WTC11 (cell line): ENCODE data around the gene PTPRT. TPM values are rescaled to one million over a fixed set of nuclear protein-coding genes. Genes with fewer than 3 reads are reported as not detected.

Source experiments
- ATAC-seq: fragments of 200-7000 bp; cut with Tn5 transposase; 2 replicates; pipeline ENCODE4 v1.10.0; 2021; ENCODE audit warnings: mild to moderate bottlenecking, moderate library complexity
- CTCF ChIA-PET: fragments of 300-600 bp; sonication (Branson Sonifier 250); formaldehyde crosslinking; loops from one replicate; lab custom pipeline; 2021; ENCODE audit warnings: antibody characterized with exemption; lab: Charles Lee
- POLR2A ChIA-PET: fragments of 350-600 bp; sonication (Branson Sonifier 250); formaldehyde crosslinking; loops from one replicate; lab custom pipeline; 2021; ENCODE audit warnings: antibody characterized with exemption; lab: Charles Lee
- DNase-seq: peaks from one replicate; pipeline ENCODE4 v3.0.0; 2021; ENCODE audit warnings: low spot score
- H3K27ac Mint-ChIP-seq: 2 replicates; pipeline ENCODE4 v1.8.0; 2021; ENCODE audit warnings: mixed read lengths
- H3K27me3 Mint-ChIP-seq: 2 replicates; pipeline ENCODE4 v1.8.0; 2021; ENCODE audit warnings: low read depth, mild to moderate bottlenecking, moderate library complexity, mixed read lengths
- H3K36me3 Mint-ChIP-seq: 2 replicates; pipeline ENCODE4 v1.8.0; 2021; ENCODE audit warnings: mixed read lengths
- H3K4me1 Mint-ChIP-seq: 2 replicates; pipeline ENCODE4 v1.8.0; 2022; ENCODE audit warnings: mixed read lengths
- H3K4me3 Mint-ChIP-seq: 2 replicates; pipeline ENCODE4 v1.8.0; 2021; ENCODE audit warnings: mild to moderate bottlenecking, moderate library complexity, mixed read lengths
- H3K9me3 Mint-ChIP-seq: 2 replicates; pipeline ENCODE4 v1.8.0; 2021; ENCODE audit warnings: mixed read lengths
- ARID4B ChIP-seq: sonication (generic); formaldehyde crosslinking; IDR thresholded peaks from 2 replicates; pipeline ENCODE4 v1.8.0; 2023; ENCODE audit warnings: missing genetic modification reagents, mild to moderate bottlenecking, borderline replicate concordance
- CBFB ChIP-seq: sonication (generic); formaldehyde crosslinking; IDR thresholded peaks from 2 replicates; pipeline ENCODE4 v1.8.1; 2022; ENCODE audit warnings: mild to moderate bottlenecking, low read depth, missing genetic modification reagents
- CREB1 ChIP-seq: sonication (generic); formaldehyde crosslinking; IDR thresholded peaks from 2 replicates; pipeline ENCODE4 v1.8.0; 2023; ENCODE audit warnings: mild to moderate bottlenecking, missing genetic modification reagents
- FOXJ3 ChIP-seq: sonication (generic); formaldehyde crosslinking; IDR thresholded peaks from 2 replicates; pipeline ENCODE4 v1.9.0; 2021; ENCODE audit warnings: missing genetic modification reagents, mild to moderate bottlenecking, borderline replicate concordance
- GRHL2 ChIP-seq: fragments of 250-450 bp; sonication (Bioruptor Pico); IDR thresholded peaks from 2 replicates; pipeline ENCODE4 v1.8.0; 2022; ENCODE audit warnings: mild to moderate bottlenecking, moderate library complexity; ENCODE audit not compliant: insufficient replicate concordance, severe bottlenecking
- IRF1 ChIP-seq: sonication (generic); formaldehyde crosslinking; IDR thresholded peaks from 2 replicates; pipeline ENCODE4 v1.8.0; 2023; ENCODE audit warnings: missing genetic modification reagents
- NFATC4 ChIP-seq: fragments of 250-450 bp; sonication (Bioruptor Pico); IDR thresholded peaks from 2 replicates; pipeline ENCODE4 v1.9.0; 2021; ENCODE audit warnings: mild to moderate bottlenecking
- PRRX2 ChIP-seq: fragments of 250-450 bp; sonication (Bioruptor Pico); IDR thresholded peaks from 2 replicates; pipeline ENCODE4 v1.8.0; 2021; ENCODE audit warnings: mild to moderate bottlenecking
- SMAD4 ChIP-seq: sonication (generic); formaldehyde crosslinking; IDR thresholded peaks from 2 replicates; pipeline ENCODE4 v1.8.0; 2022; ENCODE audit warnings: mild to moderate bottlenecking, missing genetic modification reagents
- SP1 ChIP-seq: sonication (generic); formaldehyde crosslinking; conservative IDR thresholded peaks from 2 replicates; pipeline ENCODE4 v1.8.1; 2022; ENCODE audit warnings: missing genetic modification reagents
- USF2 ChIP-seq: sonication (generic); formaldehyde crosslinking; IDR thresholded peaks from 2 replicates; pipeline ENCODE4 v1.8.1; 2023; ENCODE audit warnings: mild to moderate bottlenecking, missing genetic modification reagents, moderate library complexity
- ZBTB21 ChIP-seq: sonication (generic); formaldehyde crosslinking; IDR thresholded peaks from 2 replicates; pipeline ENCODE4 v1.8.1; 2023; ENCODE audit warnings: mild to moderate bottlenecking, missing genetic modification reagents, borderline replicate concordance
- ZNF263 ChIP-seq: sonication (generic); formaldehyde crosslinking; IDR thresholded peaks from 2 replicates; pipeline ENCODE4 v1.8.1; 2022; ENCODE audit warnings: low read depth, mild to moderate bottlenecking, moderate library complexity, missing genetic modification reagents
- ZNF317 ChIP-seq: sonication (generic); formaldehyde crosslinking; IDR thresholded peaks from 2 replicates; pipeline ENCODE4 v1.8.1; 2023; ENCODE audit warnings: low read depth, mild to moderate bottlenecking, moderate library complexity, missing genetic modification reagents, borderline replicate concordance
- ZNF416 ChIP-seq: fragments of 250-450 bp; sonication (Bioruptor Pico); IDR thresholded peaks from 2 replicates; pipeline ENCODE4 v1.9.0; 2021; ENCODE audit warnings: mild to moderate bottlenecking, inconsistent platforms
- ZSCAN18 ChIP-seq: fragments of 250-450 bp; sonication (Bioruptor Pico); IDR thresholded peaks from 2 replicates; pipeline ENCODE4 v2.1.2; 2022; ENCODE audit warnings: mild to moderate bottlenecking, moderate library complexity
- total RNA-seq: library from RNA; stranded (reverse); gene quantifications from 3 replicates; pipeline ENCODE4 v1.2.3, GENCODE V29; 2021
- TF ChIP-seq, protein P1 (sequence below): fragments of 250-450 bp; sonication (Bioruptor Pico); IDR thresholded peaks from 2 replicates; pipeline ENCODE4 v1.8.0; 2021; ENCODE audit warnings: mild to moderate bottlenecking
- TF ChIP-seq, protein P2 (sequence below): sonication (generic); formaldehyde crosslinking; IDR thresholded peaks from 2 replicates; pipeline ENCODE4 v1.8.0; 2022; ENCODE audit warnings: mild to moderate bottlenecking, missing genetic modification reagents

Gene PTPRT
- total RNA-seq, 1 experiment from 2014 or later: 1.1 TPM

DNA sequence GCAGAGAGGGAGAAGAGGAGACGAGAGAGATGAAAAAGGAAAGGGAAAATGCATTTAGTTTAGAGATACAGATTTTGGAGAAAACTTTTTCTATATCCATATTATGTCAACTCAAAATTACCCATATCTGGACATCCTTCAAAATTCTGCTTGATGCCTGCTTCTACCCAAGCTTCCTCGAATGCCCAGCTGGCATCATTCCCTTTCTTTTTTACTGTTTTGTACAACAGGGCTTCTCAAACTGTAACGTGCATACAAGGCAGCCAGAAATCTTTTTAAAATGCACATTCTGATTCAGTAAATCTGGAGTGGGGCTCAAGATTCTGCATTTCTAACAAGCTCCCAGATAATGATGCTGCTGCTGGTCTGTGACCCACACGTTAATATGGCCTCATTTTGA is 1108.8 kb downstream of the PTPRT start (continued):
- TF ChIP-seq ZNF263: no peak
- no peak for TF ChIP-seq SMAD4

- CTCF ChIA-PET: no interaction called here
Measured at GRCh38 chr20:42074944-42075343, 1114.8 kb downstream of the PTPRT start.

GRCh38 chr20:42067596-42067995 is 1122.1 kb downstream of the PTPRT start:
- no peak overlapping the region for H3K27ac Mint-ChIP-seq
- CTCF ChIA-PET: interaction anchor here (1.1 kb wide), 1 partner anchor 9 kb away, joined by 3 read pairs; no protein-coding TSS in a partner anchor
- no peaks in the 10 kb centered on the region for H3K4me1 Mint-ChIP-seq
- POLR2A ChIA-PET: no interaction called here
- ATAC-seq (no peak), DNase-seq (no peak)
- H3K27me3 Mint-ChIP-seq: no peaks in the 10 kb centered on the region; the same call in 1 of the 2 replicates
- no peak for TF ChIP-seq ZBTB21 (CRISPR knock-in tag)
- no peak for TF ChIP-seq GRHL2 (CRISPR knock-in tag)
- no peak for TF ChIP-seq ARID4B (CRISPR knock-in tag)
- no peak for TF ChIP-seq CBFB (CRISPR knock-in tag)
- no peak for TF ChIP-seq CREB1
- TF ChIP-seq ZSCAN18 (CRISPR knock-in tag): no peak
- no peak for TF ChIP-seq ZNF416 (CRISPR knock-in tag)
- no peak for TF ChIP-seq NFATC4 (CRISPR knock-in tag)
- TF ChIP-seq, protein P1, sequence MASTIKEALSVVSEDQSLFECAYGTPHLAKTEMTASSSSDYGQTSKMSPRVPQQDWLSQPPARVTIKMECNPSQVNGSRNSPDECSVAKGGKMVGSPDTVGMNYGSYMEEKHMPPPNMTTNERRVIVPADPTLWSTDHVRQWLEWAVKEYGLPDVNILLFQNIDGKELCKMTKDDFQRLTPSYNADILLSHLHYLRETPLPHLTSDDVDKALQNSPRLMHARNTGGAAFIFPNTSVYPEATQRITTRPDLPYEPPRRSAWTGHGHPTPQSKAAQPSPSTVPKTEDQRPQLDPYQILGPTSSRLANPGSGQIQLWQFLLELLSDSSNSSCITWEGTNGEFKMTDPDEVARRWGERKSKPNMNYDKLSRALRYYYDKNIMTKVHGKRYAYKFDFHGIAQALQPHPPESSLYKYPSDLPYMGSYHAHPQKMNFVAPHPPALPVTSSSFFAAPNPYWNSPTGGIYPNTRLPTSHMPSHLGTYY (CRISPR knock-in tag): no peak
- no peak for TF ChIP-seq FOXJ3 (CRISPR knock-in tag)
- no peak for TF ChIP-seq USF2 (CRISPR knock-in tag)
- no peak for TF ChIP-seq PRRX2
- TF ChIP-seq, protein P2, sequence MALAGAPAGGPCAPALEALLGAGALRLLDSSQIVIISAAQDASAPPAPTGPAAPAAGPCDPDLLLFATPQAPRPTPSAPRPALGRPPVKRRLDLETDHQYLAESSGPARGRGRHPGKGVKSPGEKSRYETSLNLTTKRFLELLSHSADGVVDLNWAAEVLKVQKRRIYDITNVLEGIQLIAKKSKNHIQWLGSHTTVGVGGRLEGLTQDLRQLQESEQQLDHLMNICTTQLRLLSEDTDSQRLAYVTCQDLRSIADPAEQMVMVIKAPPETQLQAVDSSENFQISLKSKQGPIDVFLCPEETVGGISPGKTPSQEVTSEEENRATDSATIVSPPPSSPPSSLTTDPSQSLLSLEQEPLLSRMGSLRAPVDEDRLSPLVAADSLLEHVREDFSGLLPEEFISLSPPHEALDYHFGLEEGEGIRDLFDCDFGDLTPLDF (CRISPR knock-in tag): no peak
- no peaks in the 10 kb centered on the region for H3K9me3 Mint-ChIP-seq
- no peak overlapping the region for H3K4me3 Mint-ChIP-seq
- no peaks in the 10 kb centered on the region for H3K36me3 Mint-ChIP-seq

More at GRCh38 chr20:42074944-42075343, 1114.8 kb downstream of the PTPRT start:
- no peak overlapping the region for H3K4me3 Mint-ChIP-seq
- POLR2A ChIA-PET: no interaction called here
- no peaks in the 10 kb centered on the region for H3K36me3 Mint-ChIP-seq
- H3K27ac Mint-ChIP-seq: no peak overlapping the region
- no peak for TF ChIP-seq SP1 (CRISPR knock-in tag)
- TF ChIP-seq ZNF317 (CRISPR knock-in tag): no peak
- no peak for TF ChIP-seq ZBTB21 (CRISPR knock-in tag)
- TF ChIP-seq IRF1 (CRISPR knock-in tag): no peak
- no peak for TF ChIP-seq ZNF263
- 0 out of 2 replicates have a peak, but pooled peaks cover 2% of the 10 kb centered on the region for H3K4me1 Mint-ChIP-seq
- ATAC-seq (no peak), DNase-seq (no peak)
- H3K9me3 Mint-ChIP-seq: 0 out of 2 replicates have a peak, but pooled peaks cover 14% of the 10 kb centered on the region
- H3K27me3 Mint-ChIP-seq: no peaks in the 10 kb centered on the region
